Measurements from ENCODE around the gene TMEM52. TPM values are rescaled to one million over a fixed set of nuclear protein-coding genes. Genes with fewer than 3 reads are reported as not detected.

The TMEM52 gene
- polyA plus RNA-seq, 1 of the 3 experiments (the other 2 are of a cell fraction) = 4.8 TPM

GRCh38 chr1:1959840-1960479 is 40.9 kb upstream of the TMEM52 start:
- no peak for TF ChIP-seq EZH2phosphoT487 (IDR thresholded peaks at IDR 0.05; ENCODE audit: borderline replicate concordance, low read depth)
- no peak for TF ChIP-seq YY1 (IDR thresholded peaks at IDR 0.05; ENCODE audit: low read depth)
- TF ChIP-seq, protein P1, sequence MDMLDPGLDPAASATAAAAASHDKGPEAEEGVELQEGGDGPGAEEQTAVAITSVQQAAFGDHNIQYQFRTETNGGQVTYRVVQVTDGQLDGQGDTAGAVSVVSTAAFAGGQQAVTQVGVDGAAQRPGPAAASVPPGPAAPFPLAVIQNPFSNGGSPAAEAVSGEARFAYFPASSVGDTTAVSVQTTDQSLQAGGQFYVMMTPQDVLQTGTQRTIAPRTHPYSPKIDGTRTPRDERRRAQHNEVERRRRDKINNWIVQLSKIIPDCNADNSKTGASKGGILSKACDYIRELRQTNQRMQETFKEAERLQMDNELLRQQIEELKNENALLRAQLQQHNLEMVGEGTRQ (IDR thresholded peaks at IDR 0.05; ENCODE audit: borderline replicate concordance, low read depth, low read length) = no peak
- peak; percentile 30; the same call in 1 of the 2 replicates for TF ChIP-seq NFIC (IDR thresholded peaks at IDR 0.05; ENCODE audit: borderline replicate concordance)
- no peak for TF ChIP-seq RCOR1 (IDR thresholded peaks at IDR 0.05; ENCODE audit: low read length)
- TF ChIP-seq ZBTB33 (IDR thresholded peaks at IDR 0.05; ENCODE audit: borderline replicate concordance, low read depth) = no peak
- no peak for TF ChIP-seq SIN3A (IDR thresholded peaks at IDR 0.05; ENCODE audit: borderline replicate concordance, low read depth, low read length)
- 0 out of 2 replicates have a peak, but pooled peaks have one; percentile 41 for TF ChIP-seq MXI1 (IDR thresholded peaks at IDR 0.05; ENCODE audit: low read depth, low read length)
- TF ChIP-seq RAD21 (IDR thresholded peaks at IDR 0.05; ENCODE audit: low read length) = peak; percentile 78
- TF ChIP-seq NRF1 (IDR thresholded peaks at IDR 0.05; ENCODE audit: low read depth, low read length) = no peak
- no peak for TF ChIP-seq JUND (IDR thresholded peaks at IDR 0.05)
- TF ChIP-seq RXRA (IDR thresholded peaks at IDR 0.05; ENCODE audit: borderline replicate concordance, low read depth) = no peak
- TF ChIP-seq IRF3 (IDR thresholded peaks at IDR 0.05; ENCODE audit: low read depth, low read length) = no peak
- TF ChIP-seq, protein P2, sequence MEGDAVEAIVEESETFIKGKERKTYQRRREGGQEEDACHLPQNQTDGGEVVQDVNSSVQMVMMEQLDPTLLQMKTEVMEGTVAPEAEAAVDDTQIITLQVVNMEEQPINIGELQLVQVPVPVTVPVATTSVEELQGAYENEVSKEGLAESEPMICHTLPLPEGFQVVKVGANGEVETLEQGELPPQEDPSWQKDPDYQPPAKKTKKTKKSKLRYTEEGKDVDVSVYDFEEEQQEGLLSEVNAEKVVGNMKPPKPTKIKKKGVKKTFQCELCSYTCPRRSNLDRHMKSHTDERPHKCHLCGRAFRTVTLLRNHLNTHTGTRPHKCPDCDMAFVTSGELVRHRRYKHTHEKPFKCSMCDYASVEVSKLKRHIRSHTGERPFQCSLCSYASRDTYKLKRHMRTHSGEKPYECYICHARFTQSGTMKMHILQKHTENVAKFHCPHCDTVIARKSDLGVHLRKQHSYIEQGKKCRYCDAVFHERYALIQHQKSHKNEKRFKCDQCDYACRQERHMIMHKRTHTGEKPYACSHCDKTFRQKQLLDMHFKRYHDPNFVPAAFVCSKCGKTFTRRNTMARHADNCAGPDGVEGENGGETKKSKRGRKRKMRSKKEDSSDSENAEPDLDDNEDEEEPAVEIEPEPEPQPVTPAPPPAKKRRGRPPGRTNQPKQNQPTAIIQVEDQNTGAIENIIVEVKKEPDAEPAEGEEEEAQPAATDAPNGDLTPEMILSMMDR (IDR thresholded peaks at IDR 0.05) = peak; percentile 73
- no peak for TF ChIP-seq USF1 (IDR thresholded peaks at IDR 0.05; ENCODE audit: borderline replicate concordance, low read depth)
- TF ChIP-seq TEAD4 (IDR thresholded peaks at IDR 0.05; ENCODE audit: borderline replicate concordance, insufficient read depth) = no peak
- TF ChIP-seq PBX3 (IDR thresholded peaks at IDR 0.05) = no peak
- TF ChIP-seq ELF1 (IDR thresholded peaks at IDR 0.05) = no peak
- TF ChIP-seq CHD2 (IDR thresholded peaks at IDR 0.05; ENCODE audit: low read length, partially characterized antibody) = no peak
- TF ChIP-seq SMC3 (IDR thresholded peaks at IDR 0.05; ENCODE audit: low read depth, low read length) = peak; percentile 83
- ChIA-PET POLR2A (interaction anchor here (1.5 kb wide), 1 partner anchor 83 kb away, joined by 4 read pairs; no protein-coding TSS in a partner anchor), CTCF (interaction anchor here (0.6 to 10.4 kb wide), 40 partner anchors 9 to 214 kb away, joined by 3 to 268 read pairs (median 5); partner anchors contain the start of genes GABRD, PRKCZ and TMEM52)
- WGBS (ENCODE audit: low lambda C conversion rate) = 36% methylated on average over 5 of the region's 23 CpGs
- Histone ChIP-seq H3K36me3 (replicated peaks in 1 of 2; ENCODE audit: control insufficient read depth in 1 of 2, insufficient read depth in 2 of 2, low read length in 1 of 2) (no peaks in the 10 kb centered on the region), H3K27me3 (ENCODE audit: insufficient read depth) (no peaks in the 10 kb centered on the region), H3K79me2 (ENCODE audit: insufficient read depth) (no peaks in the 10 kb centered on the region), H3K9ac (no peak overlapping the region), H3K4me1 (ENCODE audit: control insufficient read depth in 1 of 2, insufficient read depth in 2 of 2, low read depth in 1 of 2, low read length in 1 of 2) (peaks cover 0 to 5% of the 10 kb centered on the region in 2 experiments; a peak in 1 of 4 replicates), H3K9me2 (no peaks in the 10 kb centered on the region), H2AFZ (ENCODE audit: low read depth) (no peak overlapping the region), H4K20me1 (ENCODE audit: insufficient read depth) (no peaks in the 10 kb centered on the region), H3K4me2 (peak overlapping the region; percentile 50; the same call in 1 of the 2 replicates), H3K27ac (ENCODE audit: low read depth in 2 of 2, low read length in 1 of 2) (no peak overlapping the region), H3K9me3 (no peaks in the 10 kb centered on the region), H3K4me3 (ENCODE audit: low read depth in 2 of 2, low read length in 1 of 2) (peak overlapping the region; percentile 4 to 48; a peak in 1 of 4 replicates), H3F3A (replicated peaks; ENCODE audit: insufficient read depth) (no peaks in the 10 kb centered on the region)
- DNase-seq = peak; percentile 97

Data from SK-N-SH (cell line).